Measurements from ENCODE around the gene ITGA1.

ITGA1 gene

GRCh38 chr5:52869391-52869790, 81.7 kb downstream of the ITGA1 start:
- no peak for DNase-seq

DNA sequence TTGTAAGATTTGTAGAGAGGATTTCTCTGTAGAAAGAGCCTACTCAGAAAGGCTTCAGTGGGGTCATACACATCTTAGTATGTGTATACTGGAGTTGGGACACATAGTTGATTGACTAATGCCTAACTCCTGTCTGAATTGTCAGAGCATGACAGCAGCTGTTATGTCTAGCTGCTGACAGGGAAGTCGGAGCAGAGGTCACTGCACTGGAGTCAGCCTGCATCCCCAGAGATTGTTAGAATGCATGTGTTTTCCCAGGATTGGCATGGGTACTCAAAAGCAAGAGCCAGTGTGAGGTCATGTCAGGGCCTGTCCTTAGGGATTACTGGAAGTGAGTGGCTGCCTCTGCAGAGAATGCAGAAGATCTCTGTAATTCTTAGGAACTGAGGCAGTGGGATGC, 82.7 kb downstream of the ITGA1 start:
- no peak for DNase-seq

- no peak for DNase-seq
Observed at GRCh38 chr5:52875827-52876226, 88.1 kb downstream of the ITGA1 start.

GRCh38 chr5:52876456-52876855, 88.7 kb downstream of the ITGA1 start:
- no peak for DNase-seq

DNA sequence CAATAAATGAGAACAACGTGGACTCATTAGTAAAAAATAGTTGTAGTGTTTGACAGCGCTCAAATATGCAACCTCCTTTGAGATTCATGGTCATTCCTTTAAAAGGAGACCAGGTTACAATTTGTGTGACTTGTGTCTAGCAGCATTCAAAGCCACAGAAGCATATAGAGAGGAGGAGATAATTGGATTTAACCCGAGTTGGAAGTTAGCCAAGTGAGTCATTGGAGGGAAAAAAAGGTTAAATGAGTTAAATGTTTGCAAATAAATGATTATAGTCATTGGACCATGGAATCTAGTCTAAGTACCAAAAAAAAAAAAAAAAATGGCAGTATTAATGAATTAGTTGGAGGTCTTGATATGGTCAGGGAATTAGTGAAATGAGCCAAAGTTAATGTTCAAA, 90.9 kb downstream of the ITGA1 start:
- DNase-seq, result no peak

- no peak for DNase-seq
Observed at GRCh38 chr5:52880541-52880940, 92.8 kb downstream of the ITGA1 start.

GRCh38 chr5:52881468-52881867, 93.8 kb downstream of the ITGA1 start:
- no peak for DNase-seq

DNA sequence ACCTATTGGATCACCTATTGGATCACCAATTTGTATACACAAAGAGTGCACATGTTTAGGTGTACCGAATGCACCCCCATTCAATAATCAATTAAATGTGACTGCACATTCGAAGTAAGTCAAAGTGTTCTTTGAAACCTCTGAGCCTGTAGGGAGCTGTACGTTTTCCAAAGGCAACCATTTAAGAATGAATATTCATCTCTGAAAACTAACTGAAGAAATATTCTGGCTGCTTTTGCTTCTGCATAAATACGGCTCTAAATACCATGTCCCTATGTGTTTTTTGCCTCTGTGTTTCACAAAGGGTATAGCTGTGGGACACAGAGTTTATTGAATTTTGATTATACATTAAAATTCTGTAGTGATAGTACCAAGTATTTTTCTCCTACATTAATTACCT, 95.4 kb downstream of the ITGA1 start:
- DNase-seq, result no peak

DNA sequence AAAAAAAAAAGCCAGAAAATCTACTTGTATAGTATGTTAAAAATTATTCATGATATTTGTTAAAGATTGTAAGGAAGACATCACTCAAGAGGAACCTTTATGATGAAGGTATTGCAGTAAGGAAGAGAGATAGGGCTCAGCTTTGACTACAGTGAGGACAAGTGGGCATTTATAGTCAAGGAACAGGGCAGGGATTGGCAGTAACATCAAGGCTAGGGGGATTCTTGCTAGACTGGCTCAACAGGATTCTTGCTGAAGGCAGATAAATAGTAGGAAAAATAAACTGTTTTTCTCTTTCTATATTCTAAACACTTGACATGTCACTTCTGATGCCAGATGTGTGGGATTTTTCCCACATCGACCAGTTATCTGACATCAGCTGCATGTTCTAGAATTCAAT, 96.7 kb downstream of the ITGA1 start:
- DNase-seq, result no peak

DNA sequence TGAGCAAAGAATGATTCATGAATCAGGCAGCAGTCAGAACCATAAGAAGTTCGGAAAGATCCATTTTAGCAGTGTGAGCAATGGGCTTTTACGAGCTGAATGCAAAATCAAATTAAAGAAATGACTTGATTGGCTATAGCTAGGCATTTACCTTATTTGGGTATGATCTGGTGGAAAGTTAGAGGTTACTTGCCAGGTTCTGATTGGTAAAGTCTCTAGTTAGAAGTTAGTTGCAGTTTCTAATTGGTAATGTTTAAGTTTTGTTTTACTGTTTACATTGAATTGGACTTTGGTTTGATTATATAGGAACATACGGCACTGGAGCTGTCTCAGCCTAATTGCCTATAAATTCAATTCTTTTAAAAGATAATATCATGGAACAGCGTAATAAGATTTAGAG, 97.9 kb downstream of the ITGA1 start:
- DNase-seq, result no peak

DNA sequence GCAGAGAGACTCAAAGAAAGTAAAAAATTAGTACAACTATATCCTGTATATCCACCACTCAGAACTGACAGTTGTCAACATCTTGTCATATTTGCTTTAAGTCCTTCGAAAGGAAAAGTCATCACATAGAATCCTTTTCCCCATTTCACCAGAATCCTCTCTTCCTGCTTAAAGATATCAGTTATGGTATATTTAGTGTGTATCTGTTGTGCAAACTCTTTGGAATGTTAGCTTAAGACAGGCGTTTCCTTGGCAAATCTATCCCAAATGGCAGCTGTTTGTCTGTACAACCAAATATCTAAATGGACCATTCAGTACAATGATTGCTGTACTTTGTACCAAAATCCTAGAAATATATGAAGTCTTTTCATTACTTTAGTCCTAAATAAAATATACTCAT, 98.5 kb downstream of the ITGA1 start:
- no peak for DNase-seq

- DNase-seq, result no peak
Observed at GRCh38 chr5:52887066-52887465, 99.3 kb downstream of the ITGA1 start.

DNA sequence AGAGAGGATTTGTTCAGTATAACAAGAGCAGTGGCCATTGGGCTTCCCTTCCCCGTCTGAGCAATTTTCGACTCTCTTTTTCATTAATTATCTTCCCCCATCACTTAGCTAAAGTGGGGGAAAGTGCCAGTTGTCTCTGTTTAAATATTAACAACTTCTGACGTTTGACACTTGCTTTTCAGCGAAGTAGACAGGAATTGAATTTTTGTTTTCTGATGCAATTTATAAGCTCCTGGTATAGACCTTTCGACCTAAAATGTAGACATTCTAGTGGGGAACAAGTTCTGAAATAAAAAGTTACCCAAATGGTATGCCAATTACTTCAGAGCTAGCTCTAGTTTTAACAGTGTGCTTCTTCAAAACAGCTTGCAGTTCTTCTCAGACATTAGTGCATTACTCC, 100.6 kb downstream of the ITGA1 start:
- DNase-seq, result no peak

- DNase-seq, result no peak
Observed at GRCh38 chr5:52892242-52892878, 104.6 kb downstream of the ITGA1 start.

DNA sequence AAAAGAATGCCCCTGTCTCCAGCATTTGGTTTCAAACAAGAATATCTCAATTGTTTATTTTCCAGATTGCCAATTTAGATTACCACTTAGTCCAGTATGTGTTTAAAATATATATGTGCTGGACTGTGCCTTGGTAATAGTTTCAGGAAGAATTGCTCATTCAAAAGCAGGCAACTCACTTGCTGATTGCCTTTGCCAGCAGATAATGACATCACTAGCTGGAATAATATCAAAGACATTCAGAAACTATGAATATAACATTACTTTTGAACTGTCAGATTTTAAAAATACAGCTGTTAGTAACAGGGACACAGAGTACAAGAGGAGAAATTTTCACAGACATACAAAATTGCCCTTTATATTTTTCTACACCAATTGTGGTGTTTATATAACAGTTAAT, 105.4 kb downstream of the ITGA1 start:
- no peak for DNase-seq

GRCh38 chr5:52893863-52894262, 106.1 kb downstream of the ITGA1 start:
- DNase-seq, result no peak

- no peak for DNase-seq
Observed at GRCh38 chr5:52894451-52894850, 106.7 kb downstream of the ITGA1 start.

GRCh38 chr5:52895075-52895474, 107.4 kb downstream of the ITGA1 start:
- DNase-seq, result no peak

- DNase-seq, result no peak
Observed at GRCh38 chr5:52895572-52896413, 108.1 kb downstream of the ITGA1 start.

DNA sequence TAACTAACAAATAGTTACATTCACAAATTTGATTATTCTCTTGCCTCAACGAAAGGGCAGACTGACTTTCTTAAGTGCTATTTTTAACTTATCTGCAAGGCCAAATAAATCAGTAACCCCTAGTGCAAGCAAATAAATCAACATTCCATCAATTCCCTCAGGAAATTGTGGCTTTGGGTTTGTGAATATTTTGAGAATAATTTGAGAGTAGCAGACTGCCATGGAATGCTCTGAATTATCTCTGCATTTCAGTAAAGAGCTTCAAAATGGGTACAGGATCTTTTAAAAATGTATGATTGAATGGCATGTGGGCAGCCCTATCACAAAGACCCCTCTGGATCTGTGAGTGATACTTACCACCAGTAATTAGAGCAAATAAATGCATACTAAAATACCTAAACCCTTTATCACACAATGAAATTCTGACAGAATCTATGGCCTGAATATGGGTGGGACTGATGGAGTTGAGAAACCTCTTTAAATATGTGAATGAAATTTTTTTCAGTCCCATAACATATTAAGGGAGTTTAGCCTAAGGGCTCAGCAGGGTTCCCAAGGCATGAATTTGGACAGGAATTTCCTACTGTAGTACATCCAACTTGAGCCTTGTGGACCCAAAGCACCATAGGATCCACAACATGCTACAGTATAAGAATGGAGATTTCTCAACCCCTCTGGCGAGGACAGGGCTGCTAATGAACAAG, 109.0 kb downstream of the ITGA1 start:
- no peak for DNase-seq

- DNase-seq, result no peak
Observed at GRCh38 chr5:52897238-52897614, 109.5 kb downstream of the ITGA1 start.

- no peak for DNase-seq
Observed at GRCh38 chr5:52898961-52899680, 111.4 kb downstream of the ITGA1 start.

DNA sequence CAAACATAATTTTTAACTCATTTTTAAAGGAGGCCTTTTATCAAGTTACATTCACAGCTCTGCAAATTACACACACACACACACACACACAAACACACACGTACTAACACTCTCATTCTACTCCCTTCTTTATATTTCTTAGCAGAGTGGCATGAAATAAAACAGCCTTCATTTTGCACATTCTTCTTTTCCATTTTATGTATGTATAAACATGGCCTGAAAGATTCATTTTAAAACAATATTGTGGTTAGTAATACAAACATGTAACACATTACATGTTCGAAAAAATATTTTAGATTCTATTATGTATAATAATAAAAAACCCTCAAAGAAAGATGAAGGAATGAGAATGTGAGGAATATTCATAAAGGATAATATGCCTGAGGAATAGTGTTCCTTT, 115.4 kb downstream of the ITGA1 start:
- no peak for DNase-seq

All from activated CD4-positive, alpha-beta T cell treated with anti-CD3 and anti-CD28 coated beads, Interleukin-2, amount 50 U/mL, for 1 hour (primary cell).